HepG2 (cell line): ENCODE results near the gene PRRT2.

Experiments
- ASH2L ChIP-seq: fragments of 300-600, 200-600 bp; sonication (generic); IDR thresholded peaks from 2 replicates; pipeline ENCODE4 v1.7.0; 2017; ENCODE audit warnings: low read depth, mild to moderate bottlenecking, moderate library complexity, mixed read lengths, low read length; ENCODE audit not compliant: insufficient read length
- CEBPB ChIP-seq: IDR thresholded peaks from 2 replicates; pipeline ENCODE4 v1.6.1; 2011; ENCODE audit warnings: low read depth, low read length, improper control_type of control experiment, borderline replicate concordance
- CHD2 ChIP-seq: IDR thresholded peaks from 2 replicates; pipeline ENCODE4 v1.6.1; 2011; ENCODE audit warnings: low read depth, low read length, improper control_type of control experiment
- CTCF ChIP-seq: sonication (generic); formaldehyde crosslinking; IDR thresholded peaks from 2 replicates; pipeline ENCODE4 v1.5.0; 2020; ENCODE audit warnings: mild to moderate bottlenecking, missing genetic modification reagents, moderate library complexity
- DNMT1 ChIP-seq: sonication (generic); formaldehyde crosslinking; IDR thresholded peaks from 2 replicates; pipeline ENCODE4 v1.5.1; 2020; ENCODE audit warnings: mild to moderate bottlenecking, missing genetic modification reagents
- NR2C2 ChIP-seq: sonication (generic); formaldehyde crosslinking; IDR thresholded peaks from 2 replicates; pipeline ENCODE4 v1.4.0; 2020; ENCODE audit warnings: missing genetic modification reagents, mild to moderate bottlenecking, moderate library complexity, borderline replicate concordance
- PRDM4 ChIP-seq: sonication (generic); formaldehyde crosslinking; IDR thresholded peaks from 2 replicates; pipeline ENCODE4 v1.9.0; 2021; ENCODE audit warnings: missing genetic modification reagents, borderline replicate concordance
- SOX6 ChIP-seq, 2 experiments: fragments of 450-650 bp in 1 of 2; sonication (generic) in 1 of 2; formaldehyde crosslinking in 1 of 2; IDR thresholded peaks; 2 replicates each; pipeline versions ENCODE4 v1.4.0 to v1.6.1; 2017 to 2020; ENCODE audit warnings: antibody characterized with exemption in 1 of 2, mild to moderate bottlenecking in 1 of 2, missing genetic modification reagents in 1 of 2
- TRIM24 ChIP-seq: sonication (generic); formaldehyde crosslinking; IDR thresholded peaks from 2 replicates; pipeline ENCODE4 v1.8.0; 2022; ENCODE audit warnings: mild to moderate bottlenecking, missing genetic modification reagents
- ZBTB26 ChIP-seq: IDR thresholded peaks from 2 replicates; pipeline ENCODE4 v1.6.1; 2016; ENCODE audit warnings: missing compliant biosample characterization, missing genetic modification reagents, borderline replicate concordance
- ZNF121 ChIP-seq: sonication (generic); formaldehyde crosslinking; IDR thresholded peaks from 2 replicates; pipeline ENCODE4 v1.5.0; 2020; ENCODE audit warnings: mild to moderate bottlenecking, missing genetic modification reagents
- ZNF792 ChIP-seq: IDR thresholded peaks from 2 replicates; pipeline ENCODE4 v1.6.1; 2016
- ZSCAN29 ChIP-seq: sonication (generic); formaldehyde crosslinking; conservative IDR thresholded peaks from 2 replicates; pipeline ENCODE4 v1.4.0; 2020; ENCODE audit warnings: mild to moderate bottlenecking, missing genetic modification reagents

GRCh38 chr16:29843931-29844330 is 31.9 kb downstream of the PRRT2 start:
- TF ChIP-seq CHD2: no peak
- no peak for TF ChIP-seq DNMT1 (CRISPR knock-in tag)
- no peak for TF ChIP-seq ZNF792 (CRISPR knock-in tag)
- TF ChIP-seq ASH2L: no peak
- no peak for TF ChIP-seq NR2C2
- no peak for TF ChIP-seq ZBTB26 (CRISPR knock-in tag)
- no peak for TF ChIP-seq CEBPB
- no peak for TF ChIP-seq TRIM24 (CRISPR knock-in tag)
- TF ChIP-seq ZSCAN29: no peak
- TF ChIP-seq SOX6 (IDR thresholded peaks at IDR 0.05): no peak
- TF ChIP-seq SOX6 (CRISPR knock-in tag; IDR thresholded peaks at IDR 0.05): no peak
- no peak for TF ChIP-seq PRDM4 (CRISPR knock-in tag)
- TF ChIP-seq ZNF121 (CRISPR knock-in tag): no peak
- TF ChIP-seq CTCF (CRISPR knock-in tag): no peak
